Activated CD4-positive, alpha-beta T cell treated with anti-CD3 and anti-CD28 coated beads, Interleukin-2, amount 50 U/mL, for 4 hours (primary cell): ENCODE results near the gene FLOT2.
"Not testable (repeated sequence)": the region's sequence is repeated elsewhere in the genome, so short reads cannot be mapped to it uniquely, and the experiment has no call there.

Experiments used
- DNase-seq, 2 experiments: peaks; one replicate each; pipeline ENCODE4 v3.0.0-alpha.2; 2020

The FLOT2 gene

GRCh38 chr17:28841901-28842281, 55.6 kb downstream of the FLOT2 start:
- DNase-seq = no peak

- no peak for DNase-seq
Observed at GRCh38 chr17:28839221-28839620, 58.3 kb downstream of the FLOT2 start.

- not testable (repeated sequence) for DNase-seq
Observed at GRCh38 chr17:28836541-28836940, 61.0 kb downstream of the FLOT2 start.

GRCh38 chr17:28834420-28834819, 63.1 kb downstream of the FLOT2 start:
- no peak for DNase-seq
